GM19397 (cell line): ENCODE data around the gene TNS2.

Experiments used
- ATAC-seq: cut with Tn5 transposase; IDR thresholded peaks from one replicate; pipeline ENCODE4 v1.9.1; 2021; ENCODE audit warnings: mild to moderate bottlenecking, moderate library complexity; ENCODE audit not compliant: unreplicated experiment

Gene TNS2

GRCh38 chr12:53055471-53056266 lies 5.8 kb downstream of the TNS2 start:
- ATAC-seq, result no peak

DNA sequence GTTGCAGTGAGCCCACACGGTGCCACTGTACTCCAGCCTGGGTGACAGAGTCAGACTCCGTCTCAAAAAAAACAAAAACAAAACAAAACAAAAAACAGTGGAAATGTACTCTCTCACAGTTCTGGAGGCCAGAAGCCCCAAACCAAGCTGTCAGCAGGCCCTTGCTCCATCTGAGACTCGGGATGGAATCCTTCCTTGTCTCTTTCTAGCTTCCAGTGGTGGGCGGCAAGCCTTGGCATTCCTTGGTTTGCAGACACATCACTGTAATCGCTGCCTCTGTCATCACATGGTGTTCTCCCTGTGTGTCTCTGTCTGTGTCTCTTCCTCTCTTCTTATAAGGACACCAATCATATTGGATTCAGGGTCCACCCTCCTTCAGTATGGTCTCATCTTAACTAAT lies 6.4 kb downstream of the TNS2 start:
- ATAC-seq, result no peak

GRCh38 chr12:53056901-53057300 lies 7.0 kb downstream of the TNS2 start:
- ATAC-seq, result no peak

GRCh38 chr12:53057816-53058500 lies 8.1 kb downstream of the TNS2 start:
- no peak for ATAC-seq

GRCh38 chr12:53058674-53059433 lies 9.0 kb downstream of the TNS2 start:
- no peak for ATAC-seq

GRCh38 chr12:53059434-53060063 lies 9.7 kb downstream of the TNS2 start:
- ATAC-seq, result no peak

DNA sequence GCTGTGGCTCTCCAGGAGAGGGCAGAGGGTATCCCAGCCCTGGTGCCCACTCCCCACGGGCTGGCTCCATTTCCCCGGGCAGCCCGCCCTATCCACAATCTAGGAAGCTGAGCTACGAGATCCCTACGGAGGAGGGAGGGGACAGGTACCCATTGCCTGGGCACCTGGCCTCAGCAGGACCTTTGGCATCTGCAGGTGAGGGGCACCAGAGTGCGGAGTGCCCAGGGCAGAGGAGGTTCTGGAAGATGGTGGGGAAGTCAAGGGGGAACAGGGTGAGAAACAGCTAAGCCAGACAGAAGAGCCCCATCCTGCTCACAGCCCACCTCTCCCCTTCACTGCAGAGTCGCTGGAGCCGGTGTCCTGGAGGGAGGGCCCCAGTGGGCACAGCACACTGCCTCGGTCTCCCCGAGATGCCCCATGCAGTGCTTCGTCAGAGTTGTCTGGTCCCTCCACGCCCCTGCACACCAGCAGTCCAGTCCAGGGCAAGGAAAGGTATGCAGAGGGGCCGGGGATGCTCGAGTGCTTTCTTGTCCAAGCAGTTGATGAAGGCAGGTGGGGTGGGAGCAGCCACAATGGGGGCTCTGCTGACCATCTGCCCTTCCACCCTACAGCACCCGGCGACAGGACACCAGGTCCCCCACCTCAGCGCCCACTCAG lies 10.3 kb downstream of the TNS2 start:
- no peak for ATAC-seq

DNA sequence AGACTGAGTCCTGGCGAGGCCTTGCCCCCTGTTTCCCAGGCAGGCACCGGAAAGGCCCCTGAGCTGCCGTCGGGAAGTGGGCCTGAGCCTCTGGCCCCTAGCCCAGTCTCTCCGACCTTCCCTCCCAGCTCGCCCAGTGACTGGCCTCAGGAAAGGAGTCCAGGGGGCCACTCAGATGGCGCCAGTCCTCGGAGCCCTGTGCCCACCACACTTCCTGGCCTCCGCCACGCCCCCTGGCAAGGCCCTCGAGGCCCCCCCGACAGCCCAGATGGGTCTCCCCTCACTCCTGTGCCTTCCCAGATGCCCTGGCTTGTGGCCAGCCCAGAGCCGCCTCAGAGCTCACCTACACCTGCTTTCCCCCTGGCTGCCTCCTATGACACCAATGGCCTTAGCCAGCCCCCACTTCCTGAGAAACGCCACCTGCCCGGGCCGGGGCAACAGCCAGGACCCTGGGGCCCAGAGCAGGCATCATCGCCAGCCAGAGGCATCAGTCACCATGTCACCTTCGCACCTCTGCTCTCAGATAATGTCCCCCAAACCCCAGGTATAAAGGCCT lies 10.9 kb downstream of the TNS2 start:
- ATAC-seq, result no peak

DNA sequence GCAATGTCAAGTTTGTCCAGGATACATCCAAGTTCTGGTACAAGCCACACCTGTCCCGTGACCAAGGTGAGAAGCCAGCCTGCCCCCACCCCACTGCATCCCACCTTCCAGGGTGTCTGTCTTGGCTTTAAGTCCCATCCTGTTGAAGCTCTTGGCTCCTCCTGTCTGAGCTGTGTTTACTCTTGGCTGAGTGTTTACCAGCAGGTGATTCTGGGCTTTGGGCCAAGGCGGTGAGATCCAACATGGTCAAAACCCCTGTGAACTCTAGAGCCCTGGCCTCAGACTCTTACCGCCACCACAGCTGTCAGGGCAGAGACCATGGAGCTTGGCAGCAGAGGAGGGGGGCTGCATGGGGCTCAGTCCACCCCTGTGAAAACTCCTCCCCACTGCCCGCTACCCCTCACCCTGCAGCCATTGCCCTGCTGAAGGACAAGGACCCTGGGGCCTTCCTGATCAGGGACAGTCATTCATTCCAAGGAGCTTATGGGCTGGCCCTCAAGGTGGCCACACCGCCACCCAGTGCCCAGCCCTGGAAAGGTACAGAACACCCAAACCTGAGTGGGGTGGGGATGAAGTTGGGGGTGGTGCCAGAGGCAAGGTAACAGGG lies 11.6 kb downstream of the TNS2 start:
- no peak for ATAC-seq

DNA sequence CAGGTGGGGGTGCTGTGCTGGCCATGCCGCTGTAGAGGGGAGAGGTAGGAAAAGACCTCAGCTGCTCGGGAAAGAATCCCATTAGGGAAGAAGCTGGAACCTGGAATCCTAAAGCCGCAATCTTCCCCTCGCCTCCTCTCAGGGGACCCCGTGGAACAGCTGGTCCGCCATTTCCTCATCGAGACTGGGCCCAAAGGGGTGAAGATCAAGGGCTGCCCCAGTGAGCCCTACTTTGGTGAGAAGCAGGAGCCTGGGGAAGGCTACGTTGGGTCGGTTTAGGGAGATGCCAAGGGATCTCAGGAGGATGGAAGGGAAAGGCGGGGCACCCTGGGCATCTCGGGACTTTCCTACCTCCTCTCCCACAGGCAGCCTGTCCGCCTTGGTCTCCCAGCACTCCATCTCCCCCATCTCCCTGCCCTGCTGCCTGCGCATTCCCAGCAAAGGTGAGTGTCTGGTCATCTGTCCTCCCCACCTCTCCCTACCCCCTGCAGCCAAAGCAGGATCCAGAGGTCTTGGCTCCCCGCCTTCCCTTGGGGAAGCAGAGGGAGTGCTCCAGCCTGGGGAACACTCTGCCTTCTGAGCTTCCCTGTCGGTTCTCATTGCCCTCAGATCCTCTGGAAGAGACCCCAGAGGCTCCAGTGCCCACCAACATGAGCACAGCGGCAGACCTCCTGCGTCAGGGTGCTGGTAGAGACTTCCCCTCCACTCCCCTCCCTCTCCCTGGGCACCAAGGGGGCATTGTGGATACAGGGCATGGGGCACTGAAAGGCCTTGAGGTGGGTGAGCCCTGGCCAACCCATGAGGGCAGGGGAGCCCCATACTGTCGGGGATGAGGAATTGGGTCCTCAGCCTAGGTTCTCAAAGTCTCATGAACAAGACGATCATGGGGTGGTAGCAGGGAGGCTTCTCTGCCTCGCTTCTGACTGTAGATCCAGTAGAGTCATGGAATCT lies 12.4 kb downstream of the TNS2 start:
- no peak for ATAC-seq

DNA sequence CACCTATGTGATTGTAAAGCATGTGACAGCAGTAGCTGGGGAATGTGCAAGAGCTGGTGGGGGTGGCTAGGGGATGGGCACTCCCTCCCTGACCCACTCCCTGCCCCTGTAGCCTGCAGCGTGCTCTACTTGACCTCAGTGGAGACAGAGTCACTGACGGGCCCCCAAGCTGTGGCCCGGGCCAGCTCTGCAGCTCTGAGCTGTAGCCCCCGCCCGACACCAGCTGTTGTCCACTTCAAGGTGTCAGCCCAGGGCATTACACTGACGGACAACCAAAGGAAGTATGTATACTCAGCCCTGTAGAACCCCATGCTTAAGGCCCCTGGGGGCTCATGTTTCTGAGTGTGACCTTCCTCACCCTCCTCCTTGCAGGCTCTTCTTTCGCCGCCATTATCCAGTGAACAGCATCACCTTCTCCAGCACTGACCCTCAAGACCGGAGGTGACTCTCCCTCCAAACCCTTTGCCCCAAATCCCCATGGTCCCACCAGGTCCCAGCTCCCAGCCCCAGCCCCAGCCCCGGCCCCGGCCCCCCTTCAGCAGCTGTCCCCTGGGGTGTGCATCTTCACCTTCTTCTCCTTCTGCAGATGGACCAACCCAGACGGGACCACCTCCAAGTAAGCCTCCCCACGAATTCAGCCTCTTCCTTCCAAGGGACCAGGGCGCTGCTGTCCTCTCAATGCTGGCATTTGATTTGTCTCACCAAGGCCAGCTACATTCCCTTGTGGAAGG lies 13.3 kb downstream of the TNS2 start:
- no peak for ATAC-seq

DNA sequence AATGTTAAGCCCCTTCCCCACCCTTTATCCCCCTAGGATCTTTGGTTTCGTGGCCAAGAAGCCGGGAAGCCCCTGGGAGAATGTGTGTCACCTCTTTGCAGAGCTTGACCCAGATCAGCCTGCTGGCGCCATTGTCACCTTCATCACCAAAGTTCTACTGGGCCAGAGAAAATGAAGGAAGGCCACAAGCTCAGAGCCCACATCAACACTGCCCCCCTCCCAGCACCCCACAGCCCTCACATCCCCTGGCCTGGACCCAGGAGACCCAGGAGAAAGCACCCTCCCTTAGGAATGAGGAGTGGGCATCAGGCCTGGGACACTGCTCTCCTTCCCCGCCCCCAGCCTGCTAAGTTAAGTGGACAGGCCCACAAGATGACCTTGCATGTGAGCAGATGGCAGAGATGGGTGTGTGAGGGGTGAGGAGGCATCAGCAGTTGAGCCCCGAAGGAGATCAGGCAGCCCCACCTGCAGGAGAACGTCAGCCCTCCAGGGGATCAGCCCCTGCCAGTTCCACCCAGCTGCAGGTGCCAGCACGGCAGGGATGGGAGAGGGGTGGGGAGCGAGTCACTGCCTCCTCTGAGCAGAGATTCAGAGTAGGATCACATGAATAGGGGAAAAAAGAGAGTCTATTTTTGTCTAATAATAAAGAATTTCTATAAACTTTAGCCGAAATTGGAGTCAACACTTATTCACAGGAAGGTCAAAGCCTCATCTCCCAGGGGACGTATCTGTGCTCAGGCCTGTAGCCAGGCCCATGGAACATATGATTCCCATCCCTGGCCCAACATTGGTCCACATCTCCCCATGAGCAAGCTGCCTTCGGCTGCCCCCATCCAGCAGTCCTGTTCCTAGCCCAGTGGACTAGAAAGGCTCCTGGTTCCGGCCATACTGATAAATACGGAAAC lies 14.1 kb downstream of the TNS2 start:
- ATAC-seq, result no peak

DNA sequence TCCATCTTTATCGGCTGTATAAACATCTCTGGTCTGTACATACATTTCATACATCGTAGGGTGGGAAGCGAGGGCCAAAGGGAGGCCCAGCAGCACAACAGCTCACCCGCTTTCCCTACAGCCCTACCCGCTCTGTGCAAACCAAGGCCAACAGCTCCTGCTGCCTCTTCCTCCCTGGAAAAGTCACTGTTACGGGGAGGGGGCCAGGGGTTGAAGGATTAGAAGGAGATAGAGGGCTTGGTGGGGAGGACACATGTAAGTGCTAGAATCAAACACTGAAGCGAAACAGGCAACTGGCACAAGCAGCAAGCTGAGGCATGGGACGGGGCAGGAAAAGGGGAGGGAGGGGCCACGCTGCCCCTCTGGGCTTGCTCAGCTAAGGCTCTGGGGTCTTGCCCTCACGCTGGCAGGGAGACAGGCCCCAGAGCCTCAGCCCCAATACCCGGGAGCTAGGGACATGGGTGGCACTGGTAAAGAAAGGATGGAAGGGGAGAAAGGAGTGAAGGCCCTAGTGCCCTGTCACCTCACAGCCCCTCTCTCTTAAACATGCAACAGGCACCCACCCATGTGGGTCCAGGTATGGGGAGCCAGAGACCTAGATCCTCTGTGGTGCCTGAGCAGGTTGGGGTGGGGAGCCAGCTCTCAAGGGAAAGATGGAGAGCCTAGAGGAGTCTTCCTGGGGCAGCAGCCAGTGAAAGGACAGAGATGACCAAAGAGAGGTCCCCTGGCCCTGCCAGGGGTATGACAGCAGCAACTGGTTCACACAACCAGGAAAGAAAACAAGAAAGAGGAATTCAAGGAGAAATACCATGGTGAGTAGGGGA lies 15.0 kb downstream of the TNS2 start:
- ATAC-seq, result no peak

- ATAC-seq, result no peak
Observed at GRCh38 chr12:53065470-53065869, 15.6 kb downstream of the TNS2 start.

GRCh38 chr12:53065975-53066931 lies 16.4 kb downstream of the TNS2 start:
- no peak for ATAC-seq
